Thymus (tissue), 11 donors: ENCODE measurements around the gene MSANTD1. TPM values are rescaled to one million over a fixed set of nuclear protein-coding genes. Genes with fewer than 3 reads are reported as not detected.

Experiments
- DNase-seq, 9 donors: peaks; one replicate each; pipeline ENCODE4 v3.0.0-alpha.2; 2013; ENCODE audit warnings: low spot score in 9 of 9, low read depth in 6 of 9, missing footprints in 1 of 9
- H3K27ac ChIP-seq, 2 donors: one replicate each; pipeline ENCODE4 v1.5.1; 2013; ENCODE audit warnings: control low read depth in 1 of 2, low read depth in 1 of 2, low read length in 1 of 2, mild to moderate bottlenecking in 1 of 2, moderate library complexity in 1 of 2
- H3K27me3 ChIP-seq, 2 donors: one replicate each; pipeline ENCODE4 v1.5.1; 2013; ENCODE audit warnings: low read length in 1 of 2; ENCODE audit not compliant: control insufficient read depth in 2 of 2, insufficient read depth in 1 of 2
- H3K36me3 ChIP-seq, 2 donors: one replicate each; pipeline ENCODE4 v1.5.1; 2013; ENCODE audit warnings: low read length in 1 of 2, mild to moderate bottlenecking in 1 of 2, moderate library complexity in 1 of 2; ENCODE audit not compliant: control insufficient read depth in 2 of 2, insufficient read depth in 2 of 2
- H3K4me1 ChIP-seq, 2 donors: one replicate each; pipeline ENCODE4 v1.5.1; 2013; ENCODE audit warnings: low read length in 2 of 2; ENCODE audit not compliant: control insufficient read depth in 2 of 2, insufficient read depth in 2 of 2
- H3K4me3 ChIP-seq, 2 donors: one replicate each; pipeline ENCODE4 v1.5.1; 2013; ENCODE audit warnings: low read length in 2 of 2, control low read depth in 1 of 2, mild to moderate bottlenecking in 1 of 2
- H3K9me3 ChIP-seq, 2 donors: one replicate each; pipeline ENCODE4 v1.5.1; 2013; ENCODE audit warnings: low read length in 1 of 2, mild to moderate bottlenecking in 1 of 2; ENCODE audit not compliant: control insufficient read depth in 2 of 2, insufficient read depth in 1 of 2
- WGBS: extraction: QIAGEN DNeasy Blood & Tissue Kit; methylation state at CpG from one replicate; pipeline ENCODE4 v1.1.7; 2013; 5-methylcytosine and 5-hydroxymethylcytosine counted together
- polyA plus RNA-seq: library from polyadenylated mRNA; stranded (reverse); fragments of 200-250 nt; gene quantifications from one replicate; pipeline ENCODE4 v1.2.3, GENCODE V29; 2013
- total RNA-seq: library from RNA; stranded (reverse); fragments of 120-200 nt; gene quantifications from one replicate; pipeline ENCODE4 v1.2.4, GENCODE V29; 2013
- donor health status: healthy.

Gene MSANTD1
- total and polyA plus RNA-seq, 2 donors: 0.33 to 1.0 TPM

DNA sequence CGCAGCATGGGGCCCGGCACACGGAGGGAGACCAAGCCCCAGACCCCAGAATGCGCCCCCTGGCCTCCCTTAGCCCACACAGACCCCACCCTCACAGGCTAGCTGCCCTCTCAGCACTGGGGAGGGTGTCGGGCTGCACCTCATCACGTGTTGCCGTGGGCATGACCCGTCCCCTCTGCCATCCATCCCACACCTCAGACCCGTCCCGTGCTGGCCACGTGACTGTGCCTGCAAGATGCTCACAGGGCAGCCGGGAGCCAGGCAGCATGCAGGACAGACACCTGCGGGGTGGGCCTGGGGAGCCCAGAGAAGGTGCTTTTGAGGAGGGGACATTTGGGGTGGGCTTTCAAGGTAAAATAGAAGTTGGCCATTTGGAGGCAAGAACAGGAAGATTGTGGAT lies 4.8 kb downstream of the MSANTD1 start:
- no peaks in the 10 kb centered on the region for H3K27me3 ChIP-seq
- no peaks in the 10 kb centered on the region for H3K4me1 ChIP-seq
- DNase-seq: no peak
- H3K36me3 ChIP-seq: no peaks in the 10 kb centered on the region
- H3K9me3 ChIP-seq: no peaks in the 10 kb centered on the region
- H3K27ac ChIP-seq: no peak overlapping the region
- H3K4me3 ChIP-seq: no peak overlapping the region
- WGBS: 97% methylated on average over 13 of the region's 13 CpGs

DNA sequence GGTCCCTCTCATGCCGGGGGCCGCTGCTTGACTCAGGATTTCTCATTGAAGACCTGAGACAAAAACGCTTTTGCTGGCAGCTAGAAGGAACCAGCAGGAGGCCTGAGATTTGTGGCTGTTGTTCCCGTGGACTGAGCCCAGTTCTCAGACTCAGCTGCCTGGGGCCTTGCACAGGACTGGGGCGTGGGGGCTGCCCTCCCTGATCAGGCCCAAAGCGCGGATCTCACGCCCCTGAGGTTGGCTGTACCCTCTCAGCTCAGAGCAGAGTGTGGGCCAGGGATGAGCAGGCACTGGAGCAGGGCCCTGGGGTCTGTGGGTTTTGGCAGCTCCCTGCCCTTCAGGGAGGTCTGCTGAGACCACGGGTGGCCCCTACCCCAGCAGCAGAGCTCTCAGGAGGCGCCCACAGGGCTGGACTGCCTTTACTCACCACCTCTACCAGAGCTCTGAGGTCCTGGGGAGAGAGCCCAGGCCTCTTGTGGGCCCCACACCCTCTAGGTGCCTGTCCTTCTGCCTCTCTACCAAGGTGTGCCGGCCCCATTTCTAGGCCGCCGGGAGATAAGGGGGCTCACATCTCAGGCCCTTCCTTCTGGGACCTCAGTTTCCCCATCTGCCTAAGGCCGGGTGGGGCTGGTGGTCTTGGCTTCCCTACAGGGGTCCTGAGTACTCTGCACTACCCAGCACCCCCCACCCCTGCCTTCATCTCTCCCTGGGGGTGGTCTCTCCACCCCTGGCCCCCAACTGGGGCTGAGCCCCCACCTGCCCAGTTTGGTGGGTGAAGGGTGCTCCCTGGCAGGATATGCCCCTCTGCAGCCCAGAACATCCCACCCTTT lies 5.6 kb downstream of the MSANTD1 start:
- H3K36me3 ChIP-seq: no peaks in the 10 kb centered on the region
- H3K27ac ChIP-seq: no peak overlapping the region
- H3K9me3 ChIP-seq: no peaks in the 10 kb centered on the region
- no peaks in the 10 kb centered on the region for H3K4me1 ChIP-seq
- no peak for DNase-seq
- no peak overlapping the region for H3K4me3 ChIP-seq
- no peaks in the 10 kb centered on the region for H3K27me3 ChIP-seq
- 93% methylated on average over 14 of the region's 14 CpGs for WGBS

DNA sequence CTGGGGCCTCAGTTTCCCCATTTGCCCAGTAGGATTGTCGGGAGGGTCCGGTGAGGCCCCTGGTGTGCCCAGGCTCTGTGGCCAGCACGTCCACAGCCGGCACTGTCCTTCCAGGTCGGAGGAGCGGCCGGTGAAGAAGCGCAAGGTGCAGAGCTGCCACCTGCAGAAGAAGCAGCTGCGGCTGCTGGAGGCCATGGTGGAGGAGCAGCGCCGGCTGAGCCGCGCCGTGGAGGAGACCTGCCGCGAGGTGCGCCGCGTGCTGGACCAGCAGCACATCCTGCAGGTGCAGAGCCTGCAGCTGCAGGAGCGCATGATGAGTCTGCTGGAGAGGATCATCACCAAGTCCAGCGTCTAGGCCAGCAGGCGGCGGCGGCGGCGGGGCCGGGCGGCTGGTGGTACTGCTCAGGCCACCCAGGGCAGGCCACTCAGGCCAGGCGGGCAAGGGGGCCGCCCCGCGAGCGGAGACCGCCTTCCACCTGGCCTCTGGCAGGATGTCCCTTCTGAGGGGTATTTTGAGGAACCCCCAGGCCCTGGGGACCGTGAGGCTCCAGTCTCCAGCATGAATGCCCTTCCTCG lies 6.7 kb downstream of the MSANTD1 start:
- no peak for DNase-seq
- no peaks in the 10 kb centered on the region for H3K36me3 ChIP-seq
- no peaks in the 10 kb centered on the region for H3K4me1 ChIP-seq
- H3K27me3 ChIP-seq: no peaks in the 10 kb centered on the region
- no peak overlapping the region for H3K27ac ChIP-seq
- no peak overlapping the region for H3K4me3 ChIP-seq
- no peaks in the 10 kb centered on the region for H3K9me3 ChIP-seq
- 98% methylated on average over 36 of the region's 36 CpGs for WGBS

DNA sequence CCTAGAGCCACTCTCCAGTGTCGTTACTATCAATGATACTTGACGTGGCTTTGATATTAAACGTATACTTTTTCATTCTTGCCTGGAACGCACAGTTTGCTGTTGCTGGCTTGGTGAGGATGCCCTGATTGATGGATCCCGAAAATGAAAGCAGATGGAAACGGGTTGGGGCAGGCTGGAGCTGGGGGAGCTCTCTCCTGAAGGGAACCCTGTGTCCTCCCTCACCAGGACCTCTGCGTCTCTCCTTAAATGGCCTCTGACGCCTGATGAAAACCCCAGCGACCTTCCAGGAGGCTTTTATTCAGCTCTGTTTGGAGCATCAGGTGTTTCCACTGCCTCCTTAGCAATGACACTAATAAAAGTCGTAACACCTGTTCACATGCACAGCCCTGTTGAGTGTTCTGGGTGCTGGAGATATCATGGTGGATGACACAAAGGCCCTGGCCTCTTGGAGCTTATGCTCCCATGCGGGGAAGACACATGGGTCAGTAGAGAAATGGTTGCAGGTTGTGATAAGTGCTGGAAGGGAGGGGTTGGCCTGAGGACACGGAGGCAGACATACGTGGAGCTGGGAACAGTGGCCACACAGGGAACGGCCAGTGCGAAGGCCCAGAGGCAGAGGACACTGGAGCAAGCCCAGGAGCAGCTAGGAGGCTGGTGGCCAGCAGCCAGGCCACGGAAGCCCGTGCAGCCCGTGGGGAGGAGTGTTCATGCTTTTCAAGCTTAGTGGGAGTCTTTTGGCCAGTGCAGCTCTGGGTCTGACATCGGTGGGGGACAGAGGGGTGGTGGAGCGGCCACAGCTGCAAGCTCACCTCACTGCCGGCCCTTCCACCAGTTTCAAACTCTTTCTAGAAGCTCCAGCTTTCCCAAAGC lies 7.5 kb downstream of the MSANTD1 start:
- no peak overlapping the region for H3K27ac ChIP-seq
- H3K9me3 ChIP-seq: no peaks in the 10 kb centered on the region
- H3K36me3 ChIP-seq: no peaks in the 10 kb centered on the region
- DNase-seq: no peak
- no peak overlapping the region for H3K4me3 ChIP-seq
- no peaks in the 10 kb centered on the region for H3K27me3 ChIP-seq
- 96% methylated on average over 21 of the region's 21 CpGs for WGBS
- H3K4me1 ChIP-seq: no peaks in the 10 kb centered on the region

DNA sequence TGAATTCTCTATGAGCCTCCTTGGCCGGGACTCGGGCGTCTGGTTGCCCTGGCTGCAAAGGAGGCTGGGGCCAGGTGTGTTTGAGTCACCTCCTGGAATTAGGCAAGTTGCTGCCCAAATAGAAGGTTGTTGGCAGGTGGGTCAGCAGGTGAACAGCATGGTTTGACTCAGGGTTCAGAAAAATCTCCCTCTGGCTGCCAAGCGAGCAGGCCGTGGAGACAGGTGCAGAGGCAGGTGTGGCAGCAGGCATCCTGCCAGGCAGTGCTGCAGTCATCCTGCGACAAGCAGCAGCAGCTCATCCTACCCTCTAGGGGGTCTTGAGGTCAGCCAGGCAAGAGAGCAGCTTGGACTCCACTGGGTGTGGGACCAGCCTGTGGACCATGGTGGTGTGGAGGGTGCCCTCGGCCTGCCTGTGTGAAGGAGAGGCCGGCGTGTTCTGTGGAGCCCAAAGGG lies 8.2 kb downstream of the MSANTD1 start:
- Histone ChIP-seq H3K9me3 (no peaks in the 10 kb centered on the region), H3K4me1 (no peaks in the 10 kb centered on the region), H3K36me3 (no peaks in the 10 kb centered on the region), H3K27ac (no peak overlapping the region), H3K27me3 (peaks cover 0 to under 1% of the 10 kb centered on the region in 2 donors), H3K4me3 (no peak overlapping the region)
- DNase-seq: no peak
- WGBS: 96% methylated on average over 9 of the region's 9 CpGs

DNA sequence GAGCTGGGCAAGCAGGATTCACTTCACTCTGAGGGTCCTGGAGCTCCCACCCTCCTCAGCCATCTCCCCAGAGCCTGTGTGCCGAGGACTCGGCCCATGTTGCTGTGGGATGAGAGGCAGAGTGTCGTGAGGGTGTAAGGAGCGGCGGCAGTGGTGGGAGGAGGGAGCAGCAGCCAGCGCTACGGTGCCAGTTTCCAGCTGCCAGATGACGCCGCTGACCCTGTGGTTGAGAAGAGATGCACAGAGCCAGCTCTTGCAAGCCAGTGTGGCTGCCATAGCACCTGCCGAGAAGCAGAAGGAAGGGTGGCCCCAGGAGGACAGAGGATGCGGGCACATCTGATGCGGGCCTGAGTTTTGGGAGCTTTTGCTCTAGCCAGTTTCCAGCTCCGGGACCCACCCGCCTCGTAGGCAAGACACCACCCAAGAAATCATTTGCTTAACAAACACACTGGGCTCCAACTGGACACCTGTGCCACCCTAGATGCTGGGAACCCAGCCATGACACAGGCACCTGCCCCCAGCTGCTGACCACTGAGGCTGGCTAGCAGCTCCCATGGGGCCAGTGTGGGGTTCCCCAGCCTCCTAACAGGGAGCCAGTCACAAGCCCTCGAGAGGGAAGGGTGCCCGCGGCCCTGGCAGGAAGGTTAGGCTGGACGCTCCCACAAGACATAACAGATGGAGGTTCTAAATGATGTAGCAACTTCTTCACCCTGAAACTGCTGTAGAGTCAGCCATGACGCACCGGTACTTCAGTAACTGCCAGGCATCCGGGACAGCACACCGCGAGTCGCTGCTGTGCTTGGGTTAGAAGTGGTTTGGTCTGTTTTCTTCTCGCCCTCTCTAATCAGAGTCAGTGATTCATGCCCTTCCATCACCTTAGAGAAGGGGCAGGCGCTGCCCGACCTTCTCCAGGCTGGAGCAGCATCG lies 8.9 kb downstream of the MSANTD1 start:
- no peaks in the 10 kb centered on the region for H3K9me3 ChIP-seq
- H3K4me1 ChIP-seq: no peaks in the 10 kb centered on the region
- H3K4me3 ChIP-seq: no peak overlapping the region
- 95% methylated on average over 29 of the region's 29 CpGs for WGBS
- DNase-seq: no peak
- H3K27me3 ChIP-seq: peaks cover 0 to 3% of the 10 kb centered on the region in 2 donors
- H3K27ac ChIP-seq: no peak overlapping the region
- H3K36me3 ChIP-seq: no peaks in the 10 kb centered on the region

- H3K4me3 ChIP-seq: no peak overlapping the region
- no peak for DNase-seq
- no peaks in the 10 kb centered on the region for H3K9me3 ChIP-seq
- no peak overlapping the region for H3K27ac ChIP-seq
- 96% methylated on average over 35 of the region's 35 CpGs for WGBS
- no peaks in the 10 kb centered on the region for H3K36me3 ChIP-seq
- no peaks in the 10 kb centered on the region for H3K4me1 ChIP-seq
- peaks cover 0 to 5% of the 10 kb centered on the region in 2 donors for H3K27me3 ChIP-seq
These were observed 12.7 kb downstream of the MSANTD1 start for GRCh38 chr4:3261411-3262207.
